Trophoblast cell (in vitro differentiated cells and primary cell): ENCODE data around the gene FXYD6.

ENCODE experiments used
- DNase-seq, 2 donors: peaks; one replicate each; pipeline ENCODE4 v3.0.0-alpha.2; 2016
- H2AFZ ChIP-seq: 2 replicates; pipeline ENCODE4 v1.6.1; 2013; ENCODE audit warnings: low read length, moderate library complexity, mild to moderate bottlenecking; ENCODE audit not compliant: insufficient read depth, poor library complexity
- H2AK5ac ChIP-seq: 2 replicates; pipeline ENCODE4 v1.6.1; 2013; ENCODE audit warnings: mild to moderate bottlenecking, low read length
- H2BK120ac ChIP-seq: 2 replicates; pipeline ENCODE4 v1.6.1; 2013; ENCODE audit warnings: low read length, mild to moderate bottlenecking, moderate library complexity; ENCODE audit not compliant: insufficient read depth, poor library complexity
- H2BK12ac ChIP-seq: 2 replicates; pipeline ENCODE4 v1.6.1; 2013; ENCODE audit warnings: mild to moderate bottlenecking, low read length, moderate library complexity
- H2BK5ac ChIP-seq: 2 replicates; pipeline ENCODE4 v1.6.1; 2013; ENCODE audit warnings: low read length, low read depth, moderate library complexity, mild to moderate bottlenecking; ENCODE audit not compliant: poor library complexity
- H3K14ac ChIP-seq: 2 replicates; pipeline ENCODE4 v1.6.1; 2013; ENCODE audit warnings: mild to moderate bottlenecking, low read length
- H3K18ac ChIP-seq: 2 replicates; pipeline ENCODE4 v1.6.1; 2013; ENCODE audit warnings: mild to moderate bottlenecking, low read length
- H3K23ac ChIP-seq: 2 replicates; pipeline ENCODE4 v1.6.1; 2013; ENCODE audit warnings: low read length
- H3K27ac ChIP-seq: 2 replicates; pipeline ENCODE4 v1.5.1; 2013; ENCODE audit warnings: low read depth, mild to moderate bottlenecking, inconsistent platforms, low read length, moderate library complexity
- H3K27me3 ChIP-seq: 2 replicates; pipeline ENCODE4 v1.6.1; 2013; ENCODE audit warnings: inconsistent platforms, mild to moderate bottlenecking, low read length, moderate library complexity; ENCODE audit not compliant: insufficient read depth
- H3K36me3 ChIP-seq, 2 experiments: 1 replicate in 1 of 2; 2 replicates in 1 of 2; pipeline ENCODE4 v1.6.1; 2013; ENCODE audit warnings: low read length in 2 of 2, mild to moderate bottlenecking in 2 of 2, moderate library complexity in 1 of 2; ENCODE audit not compliant: insufficient read depth in 2 of 2, control insufficient read depth in 1 of 2
- H3K4ac ChIP-seq: 2 replicates; pipeline ENCODE4 v1.6.1; 2013; ENCODE audit warnings: low read depth, mild to moderate bottlenecking, low read length, moderate library complexity
- H3K4me1 ChIP-seq, 2 experiments: 1 replicate in 1 of 2; 2 replicates in 1 of 2; pipeline ENCODE4 v1.6.1; 2013; ENCODE audit warnings: low read length in 2 of 2, mild to moderate bottlenecking in 2 of 2, moderate library complexity in 1 of 2; ENCODE audit not compliant: insufficient read depth in 2 of 2, control insufficient read depth in 1 of 2
- H3K4me2 ChIP-seq: 2 replicates; pipeline ENCODE4 v1.6.1; 2013; ENCODE audit warnings: inconsistent platforms, mild to moderate bottlenecking, low read length, moderate library complexity
- H3K4me3 ChIP-seq: 2 replicates; pipeline ENCODE4 v1.5.1; 2013; ENCODE audit warnings: mild to moderate bottlenecking, low read depth, low read length, inconsistent platforms
- H3K79me1 ChIP-seq: one replicate; pipeline ENCODE4 v1.6.1; 2013; ENCODE audit warnings: low read length
- H3K79me2 ChIP-seq: 2 replicates; pipeline ENCODE4 v1.6.1; 2013; ENCODE audit warnings: low read length, mild to moderate bottlenecking; ENCODE audit not compliant: control insufficient read depth, insufficient read depth, poor library complexity
- H3K9ac ChIP-seq: 2 replicates; pipeline ENCODE4 v1.6.1; 2013; ENCODE audit warnings: mild to moderate bottlenecking, low read length
- H3K9me3 ChIP-seq: 2 replicates; pipeline ENCODE4 v1.6.1; 2013; ENCODE audit warnings: low read depth, mild to moderate bottlenecking, control low read depth, inconsistent platforms, low read length; ENCODE audit not compliant: insufficient read depth
- H4K12ac ChIP-seq: 2 replicates; pipeline ENCODE4 v1.6.1; 2013; ENCODE audit warnings: low read depth, mild to moderate bottlenecking, low read length, moderate library complexity
- H4K8ac ChIP-seq: 2 replicates; pipeline ENCODE4 v1.6.1; 2013; ENCODE audit warnings: low read depth, mild to moderate bottlenecking, low read length, moderate library complexity
- H4K91ac ChIP-seq: one replicate; pipeline ENCODE4 v1.6.1; 2013; ENCODE audit warnings: low read depth, mild to moderate bottlenecking, low read length, moderate library complexity
- WGBS: extraction: QIAGEN DNeasy Blood & Tissue Kit; methylation state at CpG from one replicate; pipeline ENCODE4 v1.1.7; 2013; ENCODE audit warnings: missing lambda C conversion rate; ENCODE audit not compliant: insufficient read length, insufficient coverage; ENCODE audit errors: extremely low coverage; 5-methylcytosine and 5-hydroxymethylcytosine counted together

The FXYD6 gene

DNA sequence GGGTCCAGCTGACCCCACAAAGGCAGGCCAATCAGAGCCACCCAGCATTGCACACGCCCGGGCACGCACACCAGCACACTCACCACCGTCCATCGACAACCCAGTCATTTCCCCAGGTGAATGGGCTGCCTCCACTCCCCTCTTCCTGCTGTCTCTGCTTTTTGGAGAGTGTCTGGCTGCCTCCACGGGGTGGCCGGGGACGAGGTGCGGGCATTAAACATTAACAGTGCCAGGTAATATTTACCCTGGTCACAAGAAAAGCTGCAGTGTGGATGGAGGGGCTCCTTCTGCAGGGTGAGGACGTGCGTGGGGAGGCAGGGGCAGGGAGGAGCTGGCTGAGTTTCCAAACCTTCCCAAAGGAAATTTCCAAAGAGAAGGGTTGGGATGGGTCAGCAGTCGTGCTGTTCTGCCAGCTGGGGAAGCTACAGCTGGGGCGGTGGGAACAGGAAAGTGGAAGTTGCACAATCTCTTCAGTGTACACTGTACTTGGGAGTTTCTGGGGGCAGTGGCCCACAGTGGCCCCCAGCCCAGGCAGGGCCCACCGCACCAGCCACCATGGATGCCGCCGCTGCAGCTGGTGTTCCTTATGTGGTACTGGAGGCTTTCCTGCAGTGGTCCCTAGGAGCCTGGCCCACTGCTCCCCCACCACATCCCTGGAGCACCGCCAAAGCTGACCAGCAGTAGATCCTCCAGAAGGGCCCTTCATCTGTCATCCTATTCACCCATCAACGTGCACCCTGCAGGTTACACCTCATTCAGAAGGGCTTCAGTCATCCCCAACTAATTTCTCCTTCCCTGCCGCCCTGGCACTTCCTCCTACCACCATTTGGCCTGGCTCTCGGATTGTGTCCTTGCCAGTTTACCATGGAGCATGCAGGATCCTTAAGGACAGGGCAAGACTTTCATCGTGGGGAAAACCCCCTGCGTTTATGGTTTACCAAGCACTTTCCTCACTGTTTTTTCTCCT, 51.6 kb downstream of the FXYD6 start, which contains the start of gene FXYD2:
Gene FXYD2, minus strand, starts transcription at position 174 of the 967 bp plus-strand sequence. Its CDS starts 66 bp downstream, at position 108.
- H4K12ac ChIP-seq = no peak within 1 kb of the TSS
- no peak within 1 kb of the TSS for H3K18ac ChIP-seq
- H2BK12ac ChIP-seq = no peak within 1 kb of the TSS
- H3K79me2 ChIP-seq = no peaks in the 10 kb centered on the region
- H3K4ac ChIP-seq = no peak within 1 kb of the TSS
- no peak within 1 kb of the TSS for H4K91ac ChIP-seq
- H3K14ac ChIP-seq = no peak within 1 kb of the TSS
- H3K4me3 ChIP-seq = no peak within 1 kb of the TSS
- no peaks in the 10 kb centered on the region for H3K79me1 ChIP-seq
- H2BK5ac ChIP-seq = no peak within 1 kb of the TSS
- no peak for DNase-seq
- no peak within 1 kb of the TSS for H3K9ac ChIP-seq
- H2BK120ac ChIP-seq = no peak within 1 kb of the TSS
- H2AFZ ChIP-seq = no peak within 1 kb of the TSS
- H3K23ac ChIP-seq = no peak within 1 kb of the TSS
- no peak within 1 kb of the TSS for H4K8ac ChIP-seq
- peaks cover 3 to 7% of the 10 kb centered on the region in 2 experiments for H3K4me1 ChIP-seq
- H3K27me3 ChIP-seq = no peaks in the 10 kb centered on the region
- H3K27ac ChIP-seq = no peak within 1 kb of the TSS
- H2AK5ac ChIP-seq = no peak within 1 kb of the TSS
- no peaks in the 10 kb centered on the region for H3K36me3 ChIP-seq
- no CpG with 5 or more reads among the region's 22 CpGs for WGBS
- no peaks in the 10 kb centered on the region for H3K9me3 ChIP-seq
- H3K4me2 ChIP-seq = no peak within 1 kb of the TSS

DNA sequence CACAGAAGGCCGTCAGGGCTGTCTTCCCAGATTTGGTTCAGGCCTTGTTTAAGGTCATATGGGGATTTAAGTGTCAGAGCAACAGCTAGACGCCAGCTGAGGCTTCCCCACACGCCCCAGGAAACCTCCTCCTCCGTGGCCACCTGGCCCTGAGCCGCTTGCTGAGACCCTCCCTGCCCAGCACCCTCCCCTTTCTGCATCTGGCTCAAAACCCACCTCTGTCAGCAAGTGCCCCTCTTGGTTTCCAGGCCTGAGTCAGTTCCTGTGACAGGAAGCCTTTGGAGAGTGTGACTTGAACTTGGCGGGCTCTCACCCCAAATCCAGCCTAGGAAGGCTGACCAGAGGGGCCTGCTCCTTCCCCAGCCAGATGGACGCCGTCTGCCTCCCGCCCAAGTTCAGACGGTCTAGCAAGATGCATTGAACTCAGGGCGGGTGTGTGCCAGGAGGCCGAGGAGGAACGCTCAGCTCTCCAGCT, 52.5 kb downstream of the FXYD6 start:
- no peak overlapping the region for H3K4me2 ChIP-seq

DNA sequence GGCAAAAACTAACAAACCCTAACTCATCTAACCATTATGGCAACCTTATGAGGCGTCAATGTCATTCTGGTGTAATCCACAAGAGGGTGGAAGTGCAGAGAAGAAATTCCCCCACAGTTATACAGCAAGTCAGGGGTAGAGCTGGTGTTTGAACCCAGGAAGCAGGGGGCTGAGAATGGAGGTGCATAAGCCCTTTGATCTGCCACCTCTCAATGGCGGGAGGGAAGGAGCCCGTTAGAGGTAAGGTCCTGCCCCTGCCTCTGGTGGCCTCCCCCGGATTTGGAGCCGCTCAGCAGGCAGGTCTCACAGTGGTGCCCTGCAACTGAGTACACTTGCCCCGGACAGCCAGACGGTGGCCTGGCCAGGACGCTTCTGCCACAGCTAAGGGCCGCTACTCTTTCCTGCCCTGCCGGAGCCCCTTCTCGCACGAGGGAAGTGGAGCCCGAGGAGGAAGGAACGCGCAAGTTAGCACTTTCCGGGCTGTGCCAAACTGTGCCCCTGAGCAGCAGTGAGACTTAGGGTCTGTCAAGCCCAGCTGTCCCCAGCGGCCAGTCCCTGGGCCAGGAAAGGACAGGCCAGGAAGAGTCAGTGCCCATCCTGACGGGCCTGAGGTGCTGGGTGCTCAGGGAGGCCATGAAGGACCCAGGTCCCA, 53.0 kb downstream of the FXYD6 start:
- Histone ChIP-seq H3K14ac (no peak overlapping the region), H3K4ac (no peak overlapping the region), H3K27ac (no peak overlapping the region), H3K36me3 (no peaks in the 10 kb centered on the region), H3K18ac (no peak overlapping the region), H2BK12ac (no peak overlapping the region), H3K4me3 (no peak overlapping the region), H2BK120ac (no peak overlapping the region), H3K9ac (no peak overlapping the region), H4K12ac (no peak overlapping the region), H3K23ac (no peak overlapping the region), H3K27me3 (no peaks in the 10 kb centered on the region), H3K4me1 (peaks cover 0 to 2% of the 10 kb centered on the region in 2 experiments), H2AFZ (no peak overlapping the region), H2BK5ac (no peak overlapping the region), H3K79me1 (no peaks in the 10 kb centered on the region), H3K4me2 (no peak overlapping the region), H2AK5ac (no peak overlapping the region), H3K9me3 (no peaks in the 10 kb centered on the region), H3K79me2 (no peaks in the 10 kb centered on the region), H4K91ac (no peak overlapping the region), H4K8ac (no peak overlapping the region)
- DNase-seq = no peak
- WGBS = no CpG with 5 or more reads among the region's 18 CpGs

More for the DNA sequence above, 52.5 kb downstream of the FXYD6 start:
- Histone ChIP-seq H3K4me1 (peaks cover 3 to 7% of the 10 kb centered on the region in 2 experiments), H3K18ac (no peak overlapping the region), H2AK5ac (no peak overlapping the region), H3K27ac (no peak overlapping the region), H3K27me3 (no peaks in the 10 kb centered on the region), H2BK12ac (no peak overlapping the region), H3K79me2 (no peaks in the 10 kb centered on the region), H3K23ac (no peak overlapping the region), H3K36me3 (no peaks in the 10 kb centered on the region), H4K91ac (no peak overlapping the region), H3K4me3 (no peak overlapping the region), H4K8ac (no peak overlapping the region), H4K12ac (no peak overlapping the region), H3K79me1 (no peaks in the 10 kb centered on the region), H3K9ac (no peak overlapping the region), H2BK120ac (no peak overlapping the region), H2BK5ac (no peak overlapping the region), H2AFZ (no peak overlapping the region), H3K4ac (no peak overlapping the region), H3K14ac (no peak overlapping the region), H3K9me3 (no peaks in the 10 kb centered on the region)
- WGBS = no CpG with 5 or more reads among the region's 13 CpGs
- no peak for DNase-seq

DNA sequence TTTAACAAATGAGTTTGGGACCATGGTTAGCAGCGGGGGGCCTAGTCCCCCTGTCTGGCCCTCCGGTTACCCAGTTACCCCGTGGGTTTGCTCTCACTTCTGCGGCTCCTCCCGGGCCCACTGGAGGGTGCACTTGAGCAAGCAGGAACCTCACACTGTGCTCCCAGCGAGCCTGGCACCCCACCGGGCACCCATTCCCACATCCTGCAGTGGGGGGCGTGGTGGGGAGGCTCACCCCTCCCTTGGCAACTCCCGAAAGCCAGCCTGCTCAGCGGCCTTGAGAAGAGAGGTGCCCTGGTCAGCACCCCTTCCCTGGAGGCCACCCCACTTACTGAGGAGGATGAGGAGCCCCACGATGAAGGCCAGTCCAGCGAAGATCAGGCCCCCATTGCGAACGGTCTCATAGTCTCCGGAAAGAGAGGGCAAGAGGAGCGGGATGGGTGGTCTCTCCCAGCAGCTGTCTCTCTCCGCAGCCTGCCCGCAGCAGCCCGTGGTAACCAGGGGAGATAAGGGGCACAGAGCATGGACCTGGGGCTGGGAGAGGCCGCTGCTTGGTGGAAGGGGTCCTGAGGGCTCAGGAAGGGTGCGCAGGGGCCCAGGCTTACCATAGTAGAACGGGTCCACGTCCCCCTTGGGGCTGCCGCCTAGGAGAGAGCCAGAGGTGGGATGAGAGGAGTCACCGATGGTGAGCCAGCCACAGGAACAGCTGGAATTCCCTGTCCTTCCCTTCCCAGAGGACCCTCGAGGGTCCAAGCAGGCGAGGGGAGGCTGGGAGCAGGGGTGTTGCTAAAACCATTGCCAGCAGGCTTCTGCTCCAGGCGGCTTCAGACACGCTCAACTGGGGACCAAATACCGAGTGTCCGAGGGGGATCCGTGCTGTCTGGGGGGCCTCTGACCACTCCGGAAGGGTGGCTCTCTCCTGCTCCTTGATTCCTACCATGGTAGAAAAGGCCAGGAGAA, 54.1 kb downstream of the FXYD6 start:
- H3K4me3 ChIP-seq = no peak overlapping the region
- H3K9ac ChIP-seq = no peak overlapping the region
- no peak overlapping the region for H3K4ac ChIP-seq
- H4K91ac ChIP-seq = no peak overlapping the region
- no peak overlapping the region for H2BK5ac ChIP-seq
- H3K79me1 ChIP-seq = no peaks in the 10 kb centered on the region
- H3K9me3 ChIP-seq = no peaks in the 10 kb centered on the region
- DNase-seq = no peak
- no peak overlapping the region for H3K27ac ChIP-seq
- H2BK12ac ChIP-seq = no peak overlapping the region
- H2AFZ ChIP-seq = no peak overlapping the region
- WGBS = no CpG with 5 or more reads among the region's 33 CpGs
- no peak overlapping the region for H3K18ac ChIP-seq
- H4K12ac ChIP-seq = no peak overlapping the region
- H3K23ac ChIP-seq = no peak overlapping the region
- no peaks in the 10 kb centered on the region for H3K79me2 ChIP-seq
- H3K4me1 ChIP-seq = peaks cover 3 to 7% of the 10 kb centered on the region in 2 experiments
- no peaks in the 10 kb centered on the region for H3K36me3 ChIP-seq
- no peak overlapping the region for H3K14ac ChIP-seq
- H4K8ac ChIP-seq = no peak overlapping the region
- no peak overlapping the region for H2AK5ac ChIP-seq
- H3K27me3 ChIP-seq = no peaks in the 10 kb centered on the region
- no peak overlapping the region for H3K4me2 ChIP-seq
- H2BK120ac ChIP-seq = no peak overlapping the region
